Measurements from ENCODE around the gene ZFAND3.
A peak's percentile ranks its signal among the peaks of the same experiment; 100 is the strongest.

Gene ZFAND3

GRCh38 chr6:38004908-38005307 is 185.4 kb downstream of the ZFAND3 start:
- no peak for DNase-seq (ENCODE audit: low read depth, low spot score)

GRCh38 chr6:38011937-38012336 is 192.4 kb downstream of the ZFAND3 start:
- no peak for DNase-seq (ENCODE audit: low read depth, low spot score)

GRCh38 chr6:38012573-38012972 is 193.0 kb downstream of the ZFAND3 start:
- peak; percentile 31 for DNase-seq (ENCODE audit: low read depth, low spot score)

- DNase-seq (ENCODE audit: low read depth, low spot score) = no peak
These were observed 195.8 kb downstream of the ZFAND3 start for GRCh38 chr6:38015341-38015740.

- no peak for DNase-seq (ENCODE audit: low read depth, low spot score)
These were observed 197.3 kb downstream of the ZFAND3 start for GRCh38 chr6:38016824-38017223.

- DNase-seq (ENCODE audit: low read depth, low spot score) = no peak
These were observed 199.2 kb downstream of the ZFAND3 start for GRCh38 chr6:38018755-38019165.

- no peak for DNase-seq (ENCODE audit: low read depth, low spot score)
These were observed 201.1 kb downstream of the ZFAND3 start for GRCh38 chr6:38020593-38020992.

- no peak for DNase-seq (ENCODE audit: low read depth, low spot score)
These were observed 201.5 kb downstream of the ZFAND3 start for GRCh38 chr6:38021029-38021428.

GRCh38 chr6:38021571-38021970 is 202.0 kb downstream of the ZFAND3 start:
- no peak for DNase-seq (ENCODE audit: low read depth, low spot score)

- DNase-seq (ENCODE audit: low read depth, low spot score) = no peak
These were observed 203.2 kb downstream of the ZFAND3 start for GRCh38 chr6:38022688-38023087.

GRCh38 chr6:38024908-38025307 is 205.4 kb downstream of the ZFAND3 start:
- DNase-seq (ENCODE audit: low read depth, low spot score) = no peak

GRCh38 chr6:38025451-38025850 is 205.9 kb downstream of the ZFAND3 start:
- DNase-seq (ENCODE audit: low read depth, low spot score) = no peak

GRCh38 chr6:38027685-38028373 is 208.3 kb downstream of the ZFAND3 start:
- DNase-seq (ENCODE audit: low read depth, low spot score) = no peak

- no peak for DNase-seq (ENCODE audit: low read depth, low spot score)
These were observed 210.9 kb downstream of the ZFAND3 start for GRCh38 chr6:38030380-38030779.

- DNase-seq (ENCODE audit: low read depth, low spot score) = no peak
These were observed 213.3 kb downstream of the ZFAND3 start for GRCh38 chr6:38032797-38033196.

- DNase-seq (ENCODE audit: low read depth, low spot score) = no peak
These were observed 214.0 kb downstream of the ZFAND3 start for GRCh38 chr6:38033442-38033982.

- peak; percentile 7 for DNase-seq (ENCODE audit: low read depth, low spot score)
These were observed 214.9 kb downstream of the ZFAND3 start for GRCh38 chr6:38034274-38034914.

GRCh38 chr6:38035478-38035877 is 216.0 kb downstream of the ZFAND3 start:
- DNase-seq (ENCODE audit: low read depth, low spot score) = no peak

GRCh38 chr6:38039502-38039901 is 220.0 kb downstream of the ZFAND3 start:
- DNase-seq (ENCODE audit: low read depth, low spot score) = no peak

- no peak for DNase-seq (ENCODE audit: low read depth, low spot score)
These were observed 220.7 kb downstream of the ZFAND3 start for GRCh38 chr6:38040254-38040653.

GRCh38 chr6:38043259-38043753 is 223.8 kb downstream of the ZFAND3 start:
- no peak for DNase-seq (ENCODE audit: low read depth, low spot score)

- no peak for DNase-seq (ENCODE audit: low read depth, low spot score)
These were observed 226.3 kb downstream of the ZFAND3 start for GRCh38 chr6:38045701-38046305.

GRCh38 chr6:38047562-38047961 is 228.0 kb downstream of the ZFAND3 start:
- no peak for DNase-seq (ENCODE audit: low read depth, low spot score)
